NAMALWA (cell line): ENCODE measurements around the gene PELO.
"Not testable (repeated sequence)": the region's sequence is repeated elsewhere in the genome, so short reads cannot be mapped to it uniquely, and the experiment has no call there.

Source experiments
- DNase-seq: peaks from one replicate; pipeline ENCODE4 v3.0.0-alpha.2; 2015; ENCODE audit warnings: low spot score

Gene PELO

GRCh38 chr5:52787600-52788504 lies at the start of gene PELO, which contains the start of gene ITGA1:
PELO (plus strand) TSS chr5:52787916; CDS start chr5:52800395, 12,479 bp downstream.
ITGA1 (plus strand) TSS chr5:52787916; CDS start chr5:52788354, 438 bp downstream.
- no peak for DNase-seq

GRCh38 chr5:52738095-52738506 lies 49.6 kb upstream of the PELO start:
- DNase-seq = no peak

- no peak for DNase-seq
These were observed 47.7 kb upstream of the PELO start for GRCh38 chr5:52740007-52740406.

- DNase-seq = no peak
These were observed 44.7 kb upstream of the PELO start for GRCh38 chr5:52743012-52743411.

GRCh38 chr5:52743529-52743928 lies 44.2 kb upstream of the PELO start:
- no peak for DNase-seq

- no peak for DNase-seq
These were observed 43.7 kb upstream of the PELO start for GRCh38 chr5:52743970-52744369.

- DNase-seq = not testable (repeated sequence)
These were observed 42.8 kb upstream of the PELO start for GRCh38 chr5:52744867-52745458.

- no peak for DNase-seq
These were observed 41.2 kb upstream of the PELO start for GRCh38 chr5:52746539-52746938.

GRCh38 chr5:52748590-52748989 lies 39.1 kb upstream of the PELO start:
- DNase-seq = no peak

GRCh38 chr5:52749666-52750065 lies 38.0 kb upstream of the PELO start:
- DNase-seq = no peak

GRCh38 chr5:52751137-52751536 lies 36.6 kb upstream of the PELO start:
- no peak for DNase-seq

- no peak for DNase-seq
These were observed 33.7 kb upstream of the PELO start for GRCh38 chr5:52754051-52754450.

GRCh38 chr5:52757527-52757926 lies 30.2 kb upstream of the PELO start:
- DNase-seq = no peak

GRCh38 chr5:52758014-52758413 lies 29.7 kb upstream of the PELO start:
- DNase-seq = no peak

- DNase-seq = no peak
These were observed 28.4 kb upstream of the PELO start for GRCh38 chr5:52759331-52759730.

GRCh38 chr5:52760695-52761366 lies 26.9 kb upstream of the PELO start:
- DNase-seq = no peak

- no peak for DNase-seq
These were observed 20.4 kb upstream of the PELO start for GRCh38 chr5:52767217-52767743.

GRCh38 chr5:52767766-52768480 lies 19.8 kb upstream of the PELO start:
- DNase-seq = no peak

GRCh38 chr5:52769061-52769460 lies 18.7 kb upstream of the PELO start:
- DNase-seq = no peak

- DNase-seq = no peak
These were observed 17.3 kb upstream of the PELO start for GRCh38 chr5:52770287-52770939.

GRCh38 chr5:52771343-52772039 lies 16.2 kb upstream of the PELO start:
- no peak for DNase-seq
